ENCODE results near the gene SLC17A9. TPM values are rescaled to one million over a fixed set of nuclear protein-coding genes. Genes with fewer than 3 reads are reported as not detected.

The SLC17A9 gene
- total RNA-seq, 1 experiment from 2014 or later: 0.17 TPM

GRCh38 chr20:62971950-62972844, 19.7 kb downstream of the SLC17A9 start:
- no peaks in the 10 kb centered on the region for H3K9me3 ChIP-seq (ENCODE audit: low read depth, low read length, poor library complexity, severe bottlenecking)
- ChIA-PET POLR2A (ENCODE audit: low non-redundant PET) (no interaction called here), CTCF (interaction anchor here (0.5 to 1.4 kb wide), 16 partner anchors 9 to 680 kb away, joined by 3 to 27 read pairs (median 4); partner anchors contain the start of gene BHLHE23)
- BruUV-seq (replicated peaks): no TSS peak
- H3K36me3 ChIP-seq (ENCODE audit: insufficient read depth, low read length, poor library complexity, severe bottlenecking): no peaks in the 10 kb centered on the region
- H3K4me1 ChIP-seq (ENCODE audit: insufficient read depth, low read length, poor library complexity, severe bottlenecking): no peaks in the 10 kb centered on the region
- peak; percentile 86 for DNase-seq (ENCODE audit: low spot score)
- H3K27me3 ChIP-seq (replicated peaks; ENCODE audit: insufficient read depth, low read depth, low read length, poor library complexity): peaks cover 39% of the 10 kb centered on the region
- H3K27ac ChIP-seq (ENCODE audit: low read depth, low read length, poor library complexity, severe bottlenecking): no peak overlapping the region
- intact Hi-C loops (cut with micrococcal nuclease; ENCODE audit: unreplicated experiment): loop anchor here (1.0 kb wide), 1 partner anchor 37 kb away; no protein-coding TSS in a partner anchor
- no peak overlapping the region for H3K4me3 ChIP-seq (ENCODE audit: low read depth, low read length, poor library complexity, severe bottlenecking)
- TF ChIP-seq CTCF (conservative IDR thresholded peaks at IDR 0.05; ENCODE audit: low read depth, low read length) (peak; percentile 90), EZH2 (IDR thresholded peaks at IDR 0.05; ENCODE audit: borderline replicate concordance, low read depth, low read length, poor library complexity, severe bottlenecking) (no peak)

GRCh38 chr20:62972845-62973745, 20.6 kb downstream of the SLC17A9 start:
- Histone ChIP-seq H3K4me1 (ENCODE audit: insufficient read depth, low read length, poor library complexity, severe bottlenecking) (no peaks in the 10 kb centered on the region), H3K36me3 (ENCODE audit: insufficient read depth, low read length, poor library complexity, severe bottlenecking) (no peaks in the 10 kb centered on the region), H3K9me3 (ENCODE audit: low read depth, low read length, poor library complexity, severe bottlenecking) (no peaks in the 10 kb centered on the region), H3K4me3 (ENCODE audit: low read depth, low read length, poor library complexity, severe bottlenecking) (no peak overlapping the region), H3K27me3 (replicated peaks; ENCODE audit: insufficient read depth, low read depth, low read length, poor library complexity) (peaks cover 39% of the 10 kb centered on the region), H3K27ac (ENCODE audit: low read depth, low read length, poor library complexity, severe bottlenecking) (no peak overlapping the region)
- no peak for DNase-seq (ENCODE audit: low spot score)
- no TSS peak for BruUV-seq (replicated peaks)
- TF ChIP-seq CTCF (conservative IDR thresholded peaks at IDR 0.05; ENCODE audit: low read depth, low read length) (no peak), EZH2 (IDR thresholded peaks at IDR 0.05; ENCODE audit: borderline replicate concordance, low read depth, low read length, poor library complexity, severe bottlenecking) (no peak)
- intact Hi-C loops (cut with micrococcal nuclease; ENCODE audit: unreplicated experiment): loop anchor here (1.0 kb wide), 1 partner anchor 36 kb away; no protein-coding TSS in a partner anchor
- ChIA-PET POLR2A (ENCODE audit: low non-redundant PET) (no interaction called here), CTCF (interaction anchor here (0.5 to 1.4 kb wide), 12 partner anchors 8 to 679 kb away, joined by 3 to 27 read pairs (median 3); partner anchors contain the start of gene BHLHE23)

- intact Hi-C loops (cut with micrococcal nuclease; ENCODE audit: unreplicated experiment): no loop called here
- POLR2A ChIA-PET (ENCODE audit: low non-redundant PET): no interaction called here
- Histone ChIP-seq H3K4me1 (ENCODE audit: insufficient read depth, low read length, poor library complexity, severe bottlenecking) (peaks cover 3% of the 10 kb centered on the region), H3K36me3 (ENCODE audit: insufficient read depth, low read length, poor library complexity, severe bottlenecking) (no peaks in the 10 kb centered on the region), H3K9me3 (ENCODE audit: low read depth, low read length, poor library complexity, severe bottlenecking) (no peaks in the 10 kb centered on the region), H3K27ac (ENCODE audit: low read depth, low read length, poor library complexity, severe bottlenecking) (no peak overlapping the region), H3K27me3 (replicated peaks; ENCODE audit: insufficient read depth, low read depth, low read length, poor library complexity) (peaks cover 56% of the 10 kb centered on the region), H3K4me3 (ENCODE audit: low read depth, low read length, poor library complexity, severe bottlenecking) (no peak overlapping the region)
- DNase-seq (ENCODE audit: low spot score): no peak
- CTCF ChIA-PET: interaction anchor here (0.6 kb wide), 1 partner anchor 295 kb away, joined by 7 read pairs; no protein-coding TSS in a partner anchor
- no TSS peak for BruUV-seq (replicated peaks)
- TF ChIP-seq CTCF (conservative IDR thresholded peaks at IDR 0.05; ENCODE audit: low read depth, low read length) (no peak), EZH2 (IDR thresholded peaks at IDR 0.05; ENCODE audit: borderline replicate concordance, low read depth, low read length, poor library complexity, severe bottlenecking) (no peak)
Measured at GRCh38 chr20:62975251-62975760, 22.8 kb downstream of the SLC17A9 start.

Measured in A673 (cell line).